ENCODE data around the gene EFCAB6. TPM values are rescaled to one million over a fixed set of nuclear protein-coding genes. Genes with fewer than 3 reads are reported as not detected.

The EFCAB6 gene
- total and polyA plus RNA-seq, 5 experiments from 2014 or later, result 0.14 to 1.7 (median 0.58) TPM; not detected in 2

DNA sequence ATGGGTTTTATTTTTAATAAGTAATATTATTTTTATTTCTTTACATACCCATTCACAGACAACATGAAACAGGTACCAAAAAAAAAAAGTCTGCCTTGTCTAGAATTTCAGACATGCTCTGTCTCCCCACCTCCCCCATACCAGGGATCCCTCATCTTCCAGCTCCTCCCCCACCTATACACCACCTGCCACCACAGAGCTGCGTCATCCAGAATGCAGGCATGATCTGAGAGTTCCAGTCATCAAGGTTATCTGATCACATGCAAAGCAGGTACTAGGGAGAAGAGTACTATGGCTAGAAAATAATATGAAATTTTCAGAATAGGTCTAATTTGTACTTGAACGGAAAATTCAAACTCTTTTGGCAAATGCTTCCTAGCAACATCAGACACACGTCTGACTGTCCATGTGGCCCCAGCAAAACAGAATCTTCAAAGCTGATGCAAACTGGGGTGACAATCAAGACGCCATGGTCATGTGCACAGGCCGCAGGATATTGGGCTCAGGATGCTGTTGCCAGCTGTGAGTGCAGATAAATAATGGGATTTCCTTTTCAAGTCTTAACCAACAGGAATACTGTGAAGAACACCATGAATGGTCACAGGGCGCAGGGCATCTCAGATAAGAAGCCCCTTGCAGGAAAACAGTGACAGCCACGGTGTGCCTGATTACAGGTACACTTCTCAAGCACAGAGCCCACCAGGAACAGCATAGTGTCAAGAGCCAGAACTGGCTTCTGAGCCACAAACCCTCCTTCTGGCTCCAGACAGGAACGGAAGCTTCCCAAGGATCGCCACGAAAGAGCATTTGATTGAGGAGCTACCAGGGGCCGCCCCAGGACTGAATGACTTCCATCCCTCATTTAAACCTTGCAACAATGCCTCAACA, 169.5 kb downstream of the EFCAB6 start:
- H3K4me1 Mint-ChIP-seq, result no peaks in the 10 kb centered on the region
- H3K36me3 Mint-ChIP-seq, result peaks cover 0 to 27% (median 4%) of the 10 kb centered on the region in 3 donors
- no peak overlapping the region for H3K27ac Mint-ChIP-seq
- ATAC-seq, result no peak
- H3K4me3 Mint-ChIP-seq, result peak overlapping the region in 1 of 10 donors; percentile 54
- POLR2A ChIA-PET, result no interaction called here
- H3K9me3 Mint-ChIP-seq, result peaks cover 4 to 33% (median 20%) of the 10 kb centered on the region in 9 donors
- no peak for DNase-seq
- H3K27me3 Mint-ChIP-seq, result peaks cover 6 to 34% (median 9%) of the 10 kb centered on the region in 5 donors

DNA sequence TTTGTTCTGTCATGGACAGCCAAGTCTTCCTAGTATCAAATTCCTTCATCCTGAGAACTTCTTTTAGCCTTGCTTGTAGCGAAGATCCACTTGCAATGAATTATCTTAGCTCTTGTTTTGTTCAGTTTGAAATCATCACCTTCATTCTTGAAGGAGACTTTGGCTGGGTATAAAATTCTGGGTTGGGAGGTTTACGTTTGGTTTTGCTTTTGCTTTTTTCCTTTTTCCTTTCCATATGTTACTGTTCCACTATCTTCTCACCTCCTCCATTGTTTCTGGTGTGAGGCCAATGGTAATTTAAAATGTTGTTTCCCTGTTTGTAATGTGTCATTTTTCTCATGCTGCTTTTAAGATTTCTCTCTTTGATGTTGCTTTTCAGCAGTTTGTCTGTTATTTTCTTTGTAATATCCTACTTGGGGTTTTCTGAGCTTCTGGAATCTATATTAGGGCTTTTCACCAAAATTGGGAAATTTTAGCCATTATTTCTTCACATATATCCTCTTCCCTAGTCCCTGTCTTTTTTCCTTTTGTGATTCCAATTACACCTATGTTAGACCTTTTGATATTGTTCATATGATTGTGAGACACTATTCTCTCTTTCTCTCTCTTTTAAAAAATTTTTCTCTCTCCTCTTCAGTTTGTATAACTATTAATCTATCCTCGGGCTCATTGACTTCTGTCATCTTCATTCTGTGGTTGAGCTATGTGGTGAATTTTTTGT, 172.7 kb downstream of the EFCAB6 start:
- H3K9me3 Mint-ChIP-seq, result peaks cover 4 to 33% (median 20%) of the 10 kb centered on the region in 9 donors

DNA sequence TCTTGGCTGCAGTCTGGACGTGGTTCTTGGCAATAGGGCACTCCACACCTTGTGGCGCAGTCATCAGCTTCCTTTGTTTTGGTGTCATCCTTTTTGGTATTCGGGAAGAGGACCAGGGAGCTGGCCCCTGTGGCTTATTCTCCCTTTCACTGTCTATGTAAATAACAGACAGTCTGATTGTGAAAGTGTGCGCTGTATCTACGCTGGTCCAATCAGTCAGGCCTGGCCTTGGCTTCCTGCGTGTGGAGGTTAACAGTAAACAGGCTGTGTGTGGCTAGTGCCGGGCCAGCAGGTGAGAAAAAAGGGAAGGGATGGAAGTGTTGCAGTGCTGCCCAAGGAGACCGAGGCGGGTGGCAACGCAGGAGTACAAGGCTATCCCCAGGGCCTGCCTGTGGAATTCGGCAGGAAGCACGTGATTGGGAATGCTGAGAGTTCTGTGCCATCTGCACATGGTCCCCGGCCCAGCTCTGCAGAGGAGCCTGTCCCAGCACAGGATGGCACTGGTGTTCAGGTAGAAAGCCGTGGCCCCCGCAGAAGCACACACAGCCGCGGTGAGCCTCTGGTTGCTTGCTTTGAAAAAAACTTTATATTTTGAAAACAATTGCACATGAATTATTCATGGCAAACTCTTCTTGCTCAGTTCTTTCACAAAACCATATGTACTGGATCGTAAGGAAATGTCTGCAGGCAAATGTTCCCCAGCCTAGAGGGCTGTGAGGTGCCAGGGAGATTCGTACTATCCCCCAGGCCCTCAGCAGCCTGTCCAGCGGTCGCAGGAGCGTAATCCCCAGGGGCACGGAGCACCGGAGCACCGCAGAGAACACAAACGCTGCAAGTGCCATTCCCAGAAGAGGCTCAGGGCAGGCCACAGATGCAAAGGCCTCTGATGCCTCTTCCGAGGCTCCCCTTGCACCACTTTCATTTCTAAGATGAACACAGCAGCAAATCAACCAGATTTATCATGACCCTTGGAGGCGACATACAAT, 174.5 kb downstream of the EFCAB6 start:
- DNase-seq (no peak), ATAC-seq (no peak)
- Mint-ChIP-seq H3K27me3 (peaks cover 5 to 17% (median 7%) of the 10 kb centered on the region in 5 donors), H3K4me3 (no peak overlapping the region), H3K27ac (no peak overlapping the region), H3K9me3 (peaks cover 4 to 33% (median 20%) of the 10 kb centered on the region in 9 donors), H3K36me3 (peaks cover 0 to 24% (median 4%) of the 10 kb centered on the region in 3 donors), H3K4me1 (no peaks in the 10 kb centered on the region)
- POLR2A ChIA-PET, result no interaction called here

More for the DNA sequence above, 172.7 kb downstream of the EFCAB6 start:
- Mint-ChIP-seq H3K27me3 (peaks cover 4 to 24% (median 7%) of the 10 kb centered on the region in 5 donors), H3K4me3 (no peak overlapping the region), H3K36me3 (peaks cover 0 to 24% (median 4%) of the 10 kb centered on the region in 3 donors), H3K27ac (no peak overlapping the region), H3K4me1 (no peaks in the 10 kb centered on the region)
- POLR2A ChIA-PET, result no interaction called here
- DNase-seq (no peak), ATAC-seq (no peak)

DNA sequence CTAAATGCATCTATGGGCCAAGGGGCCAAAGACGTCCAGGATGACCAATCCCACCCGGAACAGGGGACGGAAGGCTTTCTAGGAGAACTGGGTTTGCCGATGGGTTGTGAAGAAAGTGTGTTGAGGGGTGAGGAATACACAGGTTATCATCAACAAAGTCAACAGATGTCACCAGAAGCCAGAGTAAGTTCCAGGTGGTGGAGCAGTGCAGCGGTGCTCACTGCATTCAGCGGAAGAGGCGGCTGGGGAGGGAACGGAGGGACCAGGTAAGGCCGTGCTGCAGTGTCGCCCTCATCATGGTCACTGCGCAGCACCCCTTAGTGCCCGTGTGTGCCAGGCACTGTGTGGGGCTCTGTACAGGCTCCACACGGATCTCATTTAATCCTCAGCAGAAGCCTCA, 176.0 kb downstream of the EFCAB6 start:
- no peak overlapping the region for H3K4me3 Mint-ChIP-seq
- H3K27me3 Mint-ChIP-seq, result peaks cover 3 to 12% (median 5%) of the 10 kb centered on the region in 5 donors
- peak overlapping the region in 1 of 10 donors; percentile 31 for H3K27ac Mint-ChIP-seq
- H3K9me3 Mint-ChIP-seq, result peaks cover 4 to 33% (median 20%) of the 10 kb centered on the region in 9 donors
- ATAC-seq (no peak), DNase-seq (no peak)
- H3K4me1 Mint-ChIP-seq, result no peaks in the 10 kb centered on the region
- peaks cover 0 to 19% (median 4%) of the 10 kb centered on the region in 3 donors for H3K36me3 Mint-ChIP-seq
- POLR2A ChIA-PET, result no interaction called here

DNA sequence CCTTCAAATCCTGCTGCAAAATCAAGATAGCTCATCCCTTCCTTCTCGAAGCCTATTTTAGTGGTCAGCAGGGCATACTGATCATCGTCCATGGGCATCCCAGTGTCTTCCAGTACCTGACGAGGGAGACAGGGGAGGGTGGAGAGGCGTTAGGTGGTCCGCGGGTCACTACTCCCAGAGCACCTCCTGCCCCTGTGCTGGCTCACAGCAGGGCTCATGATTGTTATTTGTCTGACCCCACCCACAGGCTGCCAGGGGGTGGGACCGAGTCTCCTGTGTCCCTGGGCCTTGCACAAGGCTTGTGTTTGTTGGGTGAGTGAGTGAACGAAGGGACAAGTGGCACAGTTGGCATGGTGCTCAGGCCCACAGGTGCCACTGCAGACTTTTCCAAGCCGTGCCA, 177.0 kb downstream of the EFCAB6 start:
- H3K4me3 Mint-ChIP-seq, result no peak overlapping the region
- DNase-seq (no peak), ATAC-seq (no peak)
- peaks cover 4 to 23% (median 12%) of the 10 kb centered on the region in 9 donors for H3K9me3 Mint-ChIP-seq
- POLR2A ChIA-PET, result no interaction called here
- H3K4me1 Mint-ChIP-seq, result no peaks in the 10 kb centered on the region
- peaks cover 0 to 14% (median 4%) of the 10 kb centered on the region in 3 donors for H3K36me3 Mint-ChIP-seq
- H3K27me3 Mint-ChIP-seq, result peaks cover 0 to 12% (median 5%) of the 10 kb centered on the region in 5 donors
- H3K27ac Mint-ChIP-seq, result no peak overlapping the region

DNA sequence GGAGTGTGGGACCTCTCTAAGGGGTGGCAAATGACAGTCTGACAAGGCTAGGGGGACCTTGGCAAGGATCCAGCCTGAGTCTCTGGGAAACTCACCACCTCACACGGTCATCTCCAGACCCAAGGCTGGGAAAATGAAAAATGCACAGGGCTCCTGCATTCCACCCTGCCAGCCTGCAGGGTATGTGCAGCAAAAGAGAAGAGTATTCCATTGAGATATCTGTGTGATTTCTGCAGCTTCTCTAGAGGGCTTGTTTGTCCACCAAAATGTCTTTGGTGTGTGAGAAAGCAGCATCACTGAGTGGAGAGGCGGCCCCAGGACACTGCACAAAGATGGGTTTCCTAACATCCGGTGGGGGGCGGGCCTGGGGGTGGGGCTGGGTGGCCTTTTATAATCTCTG, 177.8 kb downstream of the EFCAB6 start:
- peaks cover 3 to 15% (median 4%) of the 10 kb centered on the region in 9 donors for H3K9me3 Mint-ChIP-seq
- no peak overlapping the region for H3K4me3 Mint-ChIP-seq
- peaks cover 0 to 8% (median 4%) of the 10 kb centered on the region in 3 donors for H3K36me3 Mint-ChIP-seq
- DNase-seq, result no peak
- peaks cover 0 to 10% (median 5%) of the 10 kb centered on the region in 5 donors for H3K27me3 Mint-ChIP-seq
- H3K4me1 Mint-ChIP-seq, result no peaks in the 10 kb centered on the region
- POLR2A ChIA-PET, result no interaction called here
- no peak for ATAC-seq
- H3K27ac Mint-ChIP-seq, result no peak overlapping the region

DNA sequence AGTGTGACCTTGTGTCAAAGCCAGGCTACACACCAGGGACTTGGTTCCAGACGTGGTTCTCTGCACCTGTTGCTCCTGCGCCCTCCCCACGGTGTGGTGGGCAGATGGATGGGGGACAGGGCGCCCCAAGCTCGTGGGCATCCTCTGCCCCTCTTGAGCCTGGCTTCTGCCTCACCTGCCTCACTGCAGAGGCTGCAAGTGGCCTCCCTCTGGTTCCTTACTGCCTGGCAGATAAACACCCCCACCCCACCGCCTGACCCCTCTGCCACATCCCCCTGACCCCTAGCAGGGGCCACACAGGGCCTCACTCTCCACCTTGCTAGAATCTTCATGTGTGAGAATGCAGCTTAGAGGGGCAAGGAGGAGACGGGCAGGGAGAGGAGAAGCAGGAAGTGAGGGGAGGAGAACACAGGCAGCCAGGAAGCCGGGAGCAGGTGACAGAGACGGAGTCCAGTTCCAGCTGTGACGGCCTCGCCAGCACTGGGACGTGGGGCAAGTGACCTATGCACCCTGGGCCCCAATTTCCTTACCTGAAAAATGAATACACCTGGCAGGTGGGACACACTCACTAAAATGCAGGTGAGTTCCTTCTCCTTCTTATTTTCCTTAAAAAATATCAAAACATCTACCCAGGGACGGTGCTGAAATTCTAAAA, 178.3 kb downstream of the EFCAB6 start:
- Mint-ChIP-seq H3K36me3 (peaks cover 0 to 5% (median 0%) of the 10 kb centered on the region in 3 donors), H3K27me3 (peaks cover 0 to 10% (median 5%) of the 10 kb centered on the region in 5 donors), H3K4me1 (no peaks in the 10 kb centered on the region), H3K9me3 (peaks cover 0 to 10% (median 0%) of the 10 kb centered on the region in 9 donors), H3K27ac (no peak overlapping the region), H3K4me3 (no peak overlapping the region)
- DNase-seq (no peak), ATAC-seq (no peak)
- POLR2A ChIA-PET, result no interaction called here

DNA sequence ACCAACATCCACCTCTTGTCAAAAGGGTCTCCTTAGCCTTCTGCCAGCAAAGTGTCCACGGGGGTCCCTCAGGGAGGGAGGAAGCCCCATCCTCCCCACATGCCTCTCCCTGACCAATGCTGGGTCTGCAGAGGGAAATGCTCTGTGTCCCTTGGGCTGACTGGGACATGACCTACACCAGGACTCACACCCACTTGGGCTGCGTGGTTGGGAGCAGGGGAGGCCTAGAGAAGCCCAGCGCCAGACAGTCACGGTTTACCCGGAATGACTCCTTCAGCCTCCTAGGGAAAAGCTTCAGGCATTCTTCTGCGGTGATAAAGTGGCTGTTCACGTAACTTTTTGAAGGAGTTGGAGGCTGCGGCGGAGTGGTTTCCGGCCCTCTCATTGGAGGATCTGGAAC, 180.3 kb downstream of the EFCAB6 start:
- Mint-ChIP-seq H3K9me3 (peaks cover 0 to 2% (median 0%) of the 10 kb centered on the region in 9 donors), H3K36me3 (no peaks in the 10 kb centered on the region), H3K27me3 (peaks cover 0 to 10% (median 5%) of the 10 kb centered on the region in 5 donors), H3K27ac (no peak overlapping the region), H3K4me3 (no peak overlapping the region), H3K4me1 (no peaks in the 10 kb centered on the region)
- POLR2A ChIA-PET, result no interaction called here
- DNase-seq (no peak), ATAC-seq (no peak)

DNA sequence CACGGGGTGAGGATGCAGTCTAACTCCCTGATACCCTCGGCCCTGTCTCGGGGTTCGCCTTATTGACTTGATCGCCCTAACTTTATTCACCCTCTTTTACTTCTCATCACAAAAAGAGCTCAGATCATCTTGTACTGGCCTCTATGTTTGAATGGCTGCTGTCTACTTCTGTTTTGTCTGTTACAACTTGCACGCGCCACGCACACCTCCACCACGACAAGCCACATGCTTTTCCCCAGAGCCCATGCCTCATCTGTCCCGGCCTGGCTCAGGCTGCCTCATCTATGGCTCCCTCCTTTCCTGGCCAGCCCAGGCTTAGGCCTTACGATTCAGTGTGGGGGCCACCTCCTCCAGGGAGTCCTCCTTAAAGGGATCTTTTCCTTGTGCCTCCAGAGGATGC, 180.9 kb downstream of the EFCAB6 start:
- Mint-ChIP-seq H3K4me1 (no peaks in the 10 kb centered on the region), H3K9me3 (peaks cover 0 to 2% (median 0%) of the 10 kb centered on the region in 9 donors), H3K27ac (no peak overlapping the region), H3K4me3 (no peak overlapping the region), H3K27me3 (peaks cover 0 to 8% (median 5%) of the 10 kb centered on the region in 5 donors), H3K36me3 (no peaks in the 10 kb centered on the region)
- ATAC-seq (no peak), DNase-seq (no peak)
- POLR2A ChIA-PET, result no interaction called here

DNA sequence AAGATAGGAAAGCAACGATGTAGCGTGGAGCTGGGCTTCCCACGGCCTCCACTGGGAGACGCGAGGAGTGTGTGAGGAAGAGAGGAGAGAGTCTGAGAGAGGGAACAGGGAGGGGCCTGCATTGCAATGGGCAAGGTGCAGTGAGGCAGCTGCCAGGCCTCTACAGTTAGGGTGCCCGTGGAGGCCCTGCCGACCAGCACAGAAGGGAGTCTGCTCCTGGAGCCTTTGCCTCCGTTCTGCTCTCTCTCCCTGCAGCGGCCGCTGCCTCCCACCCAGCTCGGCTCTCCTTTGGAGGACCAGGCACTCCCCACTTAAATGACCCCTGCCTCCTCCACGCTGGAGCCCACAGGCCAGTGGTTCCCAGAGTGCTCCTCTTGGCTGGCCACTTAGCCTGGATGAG, 181.7 kb downstream of the EFCAB6 start:
- no peak for ATAC-seq
- Mint-ChIP-seq H3K27me3 (peaks cover 0 to 4% (median 0%) of the 10 kb centered on the region in 5 donors), H3K4me3 (no peak overlapping the region), H3K27ac (no peak overlapping the region), H3K9me3 (no peaks in the 10 kb centered on the region), H3K36me3 (no peaks in the 10 kb centered on the region), H3K4me1 (no peaks in the 10 kb centered on the region)
- POLR2A ChIA-PET, result no interaction called here
- DNase-seq, result no peak

DNA sequence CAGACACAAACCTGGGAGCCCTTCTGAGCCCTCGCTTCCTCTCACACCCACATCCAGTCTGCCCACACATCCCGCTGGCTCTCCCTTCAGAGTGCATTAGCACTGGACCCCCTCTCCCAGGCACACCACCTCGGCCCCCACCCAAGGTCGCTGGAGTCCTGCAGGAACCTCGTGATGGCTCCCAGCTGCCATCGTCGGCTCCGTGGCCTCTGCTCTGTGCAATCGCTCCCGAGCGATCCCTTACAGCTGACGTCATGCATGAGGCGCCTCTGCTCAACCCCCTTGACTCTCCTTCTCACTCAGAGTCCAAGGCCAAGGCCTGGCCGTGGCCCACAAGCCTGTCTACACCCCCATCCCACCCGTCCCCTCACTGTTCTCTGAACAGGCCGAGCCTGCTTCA, 183.9 kb downstream of the EFCAB6 start:
- no peak for DNase-seq
- ATAC-seq, result no peak
- H3K27ac Mint-ChIP-seq, result no peak overlapping the region
- peaks cover 0 to 1% (median 0%) of the 10 kb centered on the region in 5 donors for H3K27me3 Mint-ChIP-seq
- peaks cover 0 to 2% (median 0%) of the 10 kb centered on the region in 4 donors for H3K4me1 Mint-ChIP-seq
- POLR2A ChIA-PET, result no interaction called here
- no peak overlapping the region for H3K4me3 Mint-ChIP-seq
- peaks cover 0 to 3% (median 0%) of the 10 kb centered on the region in 9 donors for H3K9me3 Mint-ChIP-seq
- no peaks in the 10 kb centered on the region for H3K36me3 Mint-ChIP-seq
